HCT116 (cell line): Measurements from ENCODE around the gene ZYX. TPM values are rescaled to one million over a fixed set of nuclear protein-coding genes. Genes with fewer than 3 reads are reported as not detected.

Source experiments
- ATAC-seq: fragments of 200-7000 bp; cut with Tn5 transposase; 2 replicates; pipeline ENCODE4 v1.9.1; 2020; ENCODE audit warnings: mild to moderate bottlenecking, moderate library complexity
- BruUV-seq: library from RNA; stranded (reverse); fragments of 400-500 nt; replicated peaks from 2 replicates; lab custom pipeline; 2021; lab: Mats Ljungman, UMichigan
- CTCF ChIA-PET: fragments of 300-600 bp; sonication (Branson Sonifier 250); formaldehyde crosslinking; loops from one replicate; lab custom pipeline; 2021; ENCODE audit warnings: antibody characterized with exemption; lab: Charles Lee
- POLR2A ChIA-PET: fragments of 300-600, 350-600 bp; sonication (Branson Sonifier 250); formaldehyde crosslinking; loops from one replicate; lab custom pipeline; 2021; ENCODE audit warnings: antibody characterized with exemption; lab: Charles Lee
- RAD21 ChIA-PET, 2 experiments: fragments of 300-600 bp; sonication (Branson Sonifier 250); formaldehyde crosslinking; loops; one replicate each; lab custom pipeline; 2023; ENCODE audit warnings: low total read pairs in 2 of 2; ENCODE audit not compliant: uncharacterized antibody in 2 of 2, unreplicated experiment in 2 of 2, low non-redundant PET in 1 of 2; lab: Charles Lee
- DNase-seq: peaks from one replicate; pipeline ENCODE4 v3.0.0-alpha.2; 2010; ENCODE audit warnings: low read depth, low spot score
- H2AFZ ChIP-seq: fragments of 200-600 bp; shearing (Covaris generic), sonication (generic); 2 replicates; pipeline ENCODE4 v1.6.1; 2017; ENCODE audit warnings: low read depth, mixed run types, mixed read lengths, antibody characterized with exemption, low read length; ENCODE audit not compliant: poor library complexity, severe bottlenecking
- H3K27ac ChIP-seq: 2 replicates; pipeline ENCODE4 v1.5.1; 2012; ENCODE audit warnings: low read depth, low read length
- H3K27me3 ChIP-seq: fragments of 200-600 bp; sonication (generic); 2 replicates; pipeline ENCODE4 v1.6.1; 2016; ENCODE audit warnings: mixed run types, low read length, mixed read lengths; ENCODE audit not compliant: insufficient read depth
- H3K36me3 ChIP-seq, 2 experiments: fragments of 200-500 bp in 1 of 2; fragments of 200-600 bp in 1 of 2; sonication (Bioruptor generic) in 1 of 2; sonication (generic) in 1 of 2; 2 replicates each; pipeline versions ENCODE4 v1.5.1 to v1.6.1; 2014 to 2016; ENCODE audit warnings: low read length in 2 of 2, inconsistent platforms in 1 of 2, mixed read lengths in 1 of 2, mixed run types in 1 of 2; ENCODE audit not compliant: insufficient read depth in 2 of 2, control insufficient read depth in 1 of 2
- H3K4me1 ChIP-seq, 2 experiments: fragments of 200-600 bp in 1 of 2; sonication (generic) in 1 of 2; 2 replicates each; pipeline versions ENCODE4 v1.5.1 to v1.6.1; 2012 to 2017; ENCODE audit warnings: low read length in 2 of 2, inconsistent platforms in 1 of 2, mild to moderate bottlenecking in 1 of 2, mixed read lengths in 1 of 2, mixed run types in 1 of 2, moderate library complexity in 1 of 2; ENCODE audit not compliant: insufficient read depth in 2 of 2, control insufficient read depth in 1 of 2
- H3K4me2 ChIP-seq: fragments of 200-600 bp; sonication (generic); 2 replicates; pipeline ENCODE4 v1.6.1; 2017; ENCODE audit warnings: mixed run types, low read length, mixed read lengths
- H3K4me3 ChIP-seq, 2 experiments: fragments of 200-600 bp in 1 of 2; sonication (generic) in 1 of 2; replicated peaks in 1 of 2; 2 replicates each; pipeline ENCODE4 v1.5.1; 2011 to 2016; ENCODE audit warnings: low read length in 2 of 2, control low read depth in 1 of 2, low read depth in 1 of 2, mild to moderate bottlenecking in 1 of 2, mixed read lengths in 1 of 2, mixed run types in 1 of 2
- H3K79me2 ChIP-seq: fragments of 200-600 bp; sonication (generic); 2 replicates; pipeline ENCODE4 v1.6.1; 2017; ENCODE audit warnings: mild to moderate bottlenecking, mixed run types, low read length, moderate library complexity, mixed read lengths; ENCODE audit not compliant: insufficient read depth
- H3K9ac ChIP-seq: fragments of 200-600 bp; sonication (generic); 2 replicates; pipeline ENCODE4 v1.6.1; 2016; ENCODE audit warnings: low read length, mixed read lengths
- H3K9me2 ChIP-seq: fragments of 200-600 bp; sonication (generic), shearing (Covaris generic); 2 replicates; pipeline ENCODE4 v1.6.1; 2017; ENCODE audit warnings: mixed run types, mild to moderate bottlenecking, moderate library complexity; ENCODE audit not compliant: insufficient read depth
- H3K9me3 ChIP-seq, 2 experiments: fragments of 200-500 bp in 1 of 2; fragments of 200-600 bp in 1 of 2; sonication (Bioruptor generic) in 1 of 2; sonication (generic) in 1 of 2; 2 replicates each; pipeline ENCODE4 v1.6.1; 2014 to 2017; ENCODE audit warnings: low read length in 2 of 2, mixed read lengths in 2 of 2, inconsistent platforms in 1 of 2, low read depth in 1 of 2, mild to moderate bottlenecking in 1 of 2, mixed run types in 1 of 2, moderate library complexity in 1 of 2; ENCODE audit not compliant: control insufficient read depth in 1 of 2, insufficient read depth in 1 of 2
- H4K20me1 ChIP-seq: fragments of 200-600 bp; sonication (generic), shearing (Covaris generic); 2 replicates; pipeline ENCODE4 v1.6.1; 2017; ENCODE audit warnings: mixed run types, mild to moderate bottlenecking, moderate library complexity; ENCODE audit not compliant: insufficient read depth
- CBX3 ChIP-seq: IDR thresholded peaks from 2 replicates; pipeline ENCODE4 v1.6.1; 2012; ENCODE audit warnings: low read depth
- MAX ChIP-seq: IDR thresholded peaks from 2 replicates; pipeline ENCODE4 v1.6.1; 2012
- intact Hi-C: fragments of 100-400 bp; cut with micrococcal nuclease; formaldehyde crosslinking; loops from 2 replicates; pipeline ENCODE4 v1.10.0; 2022
- total RNA-seq: library from RNA; stranded (reverse); gene quantifications from one replicate; pipeline ENCODE4 v1.2.1, GENCODE V29; 2021; ENCODE audit not compliant: unreplicated experiment

The ZYX gene
- total RNA-seq, 1 experiment from 2014 or later, result 144 TPM

- no peak for TF ChIP-seq MAX
Observed at GRCh38 chr7:143384661-143385631, 3.8 kb downstream of the ZYX start (continued).

GRCh38 chr7:143385891-143386781 lies 5.0 kb downstream of the ZYX start:
- H2AFZ ChIP-seq, result no peak overlapping the region
- TF ChIP-seq MAX (no peak), CBX3 (no peak)
- peaks cover 2 to 12% of the 10 kb centered on the region in 2 experiments; a peak in 3 of 4 replicates for H3K4me1 ChIP-seq
- H3K9me3 ChIP-seq, result no peaks in the 10 kb centered on the region
- no peak overlapping the region for H3K4me3 ChIP-seq
- ChIA-PET CTCF (no interaction called here), POLR2A (interaction anchor here (0.7 kb wide), 1 partner anchor 1232 kb away, joined by 4 read pairs; no protein-coding TSS in a partner anchor), RAD21 (no interaction called here)
- no peaks in the 10 kb centered on the region for H3K27me3 ChIP-seq
- H3K27ac ChIP-seq, result no peak overlapping the region
- ATAC-seq, result no peak
- no peak for DNase-seq
- H3K9me2 ChIP-seq, result no peaks in the 10 kb centered on the region
- intact Hi-C loops, result no loop called here
- peaks cover 72% of the 10 kb centered on the region for H3K79me2 ChIP-seq
- peaks cover 11 to 41% of the 10 kb centered on the region in 2 experiments; a peak in 3 of 4 replicates for H3K36me3 ChIP-seq
- no TSS peak for BruUV-seq
- H3K4me2 ChIP-seq, result no peak overlapping the region
- no peak overlapping the region for H3K9ac ChIP-seq
- H4K20me1 ChIP-seq, result no peaks in the 10 kb centered on the region
